Esophagus muscularis mucosa (tissue), 4 donors: ENCODE results near the gene CHMP1A.

Experiments
- CTCF ChIP-seq, 3 experiments: fragments of 200-600 bp in 2 of 3; fragments of 450-650 bp in 1 of 3; sonication (generic) in 2 of 3; IDR thresholded peaks; one replicate each; pipeline ENCODE4 v1.5.1; 2017 to 2019; ENCODE audit warnings: antibody characterized with exemption in 3 of 3, mild to moderate bottlenecking in 2 of 3, moderate library complexity in 1 of 3
- EP300 ChIP-seq: sonication (generic); formaldehyde crosslinking; IDR thresholded peaks from one replicate; pipeline ENCODE4 v1.6.1; 2017; ENCODE audit warnings: antibody characterized with exemption
- POLR2A ChIP-seq: fragments of 450-650 bp; IDR thresholded peaks from one replicate; pipeline ENCODE4 v1.6.1; 2017; ENCODE audit warnings: antibody characterized with exemption, moderate library complexity, mild to moderate bottlenecking, low read depth
- POLR2AphosphoS5 ChIP-seq, 2 donors: sonication (generic); formaldehyde crosslinking; IDR thresholded peaks; one replicate each; pipeline ENCODE4 v1.6.1; 2017; ENCODE audit warnings: antibody characterized with exemption in 2 of 2

- TF ChIP-seq POLR2A, result no peak
- no peak for TF ChIP-seq EP300
- no peak for TF ChIP-seq CTCF (IDR thresholded peaks at IDR 0.05)
- TF ChIP-seq POLR2AphosphoS5 (IDR thresholded peaks at IDR 0.05), result no peak
Observed at GRCh38 chr16:89695875-89696669, 38.6 kb upstream of the CHMP1A start.
